Left ventricle myocardium inferior (tissue), 1 donor: ENCODE results near the gene DHX36. TPM values are rescaled to one million over a fixed set of nuclear protein-coding genes. Genes with fewer than 3 reads are reported as not detected.

Experiments used
- DNase-seq: peaks from one replicate; pipeline ENCODE4 v3.0.0-alpha.2; 2020
- H3K27ac ChIP-seq: fragments of 200-600 bp; replicated peaks from 2 replicates; pipeline ENCODE4 v1.8.0; 2021
- H3K27me3 ChIP-seq: fragments of 200-600 bp; 2 replicates; pipeline ENCODE4 v1.8.0; 2021; ENCODE audit warnings: low read depth
- H3K36me3 ChIP-seq: fragments of 200-600 bp; 2 replicates; pipeline ENCODE4 v1.8.0; 2021
- H3K4me1 ChIP-seq: fragments of 200-600 bp; 2 replicates; pipeline ENCODE4 v1.8.0; 2021
- H3K4me3 ChIP-seq: fragments of 200-600 bp; 2 replicates; pipeline ENCODE4 v1.8.0; 2021; ENCODE audit warnings: mild to moderate bottlenecking, moderate library complexity
- H3K9me3 ChIP-seq: fragments of 200-600 bp; replicated peaks from 2 replicates; pipeline ENCODE4 v1.8.0; 2021
- CTCF ChIP-seq: fragments of 200-600 bp; IDR thresholded peaks from 2 replicates; pipeline ENCODE4 v1.8.0; 2021; ENCODE audit warnings: antibody characterized with exemption, mild to moderate bottlenecking, borderline replicate concordance
- intact Hi-C: fragments of 100-400 bp; cut with micrococcal nuclease; formaldehyde crosslinking; loops from one replicate; pipeline ENCODE4 v1.11.0; 2022
- total RNA-seq: library from RNA; stranded (reverse); fragmentation: NEBNext Ultra II Directional; extraction: Animal tissue kit (Norgen Biotek cat#: 25700); gene quantifications from one replicate; pipeline ENCODE4 v1.2.1, GENCODE V29; 2021
- donor health status: DM: no; HTN: yes; CAD: no; lungs with severe emphysema.

DHX36 gene
- total RNA-seq, 1 donor from 2014 or later, result 31.9 TPM

GRCh38 chr3:154235330-154235729 lies 89.0 kb downstream of the DHX36 start:
- Histone ChIP-seq H3K36me3 (no peaks in the 10 kb centered on the region), H3K9me3 (no peaks in the 10 kb centered on the region), H3K4me3 (no peak overlapping the region), H3K27ac (no peak overlapping the region), H3K4me1 (no peaks in the 10 kb centered on the region), H3K27me3 (no peaks in the 10 kb centered on the region)
- intact Hi-C loops, result no loop called here
- TF ChIP-seq CTCF, result no peak
- no peak for DNase-seq

DNA sequence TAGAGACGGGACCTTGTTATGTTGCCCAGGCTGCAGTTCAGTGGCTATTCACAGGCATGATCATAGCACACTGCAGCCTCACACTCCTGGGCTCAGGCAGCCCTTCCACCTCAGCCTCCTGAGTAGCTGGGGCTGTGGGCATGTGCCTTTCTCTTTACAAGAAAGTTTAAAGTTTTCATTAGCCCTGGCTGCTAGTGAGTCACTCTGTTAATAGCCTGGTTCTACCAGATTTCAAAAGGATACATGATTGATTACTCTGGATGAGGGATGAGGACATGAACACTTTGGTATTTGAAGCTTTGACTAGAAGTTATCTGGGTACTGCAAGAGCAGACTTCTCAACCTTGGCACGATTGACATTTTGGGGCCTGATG lies 95.1 kb downstream of the DHX36 start:
- intact Hi-C loops, result no loop called here
- Histone ChIP-seq H3K27ac (no peak overlapping the region), H3K36me3 (no peaks in the 10 kb centered on the region), H3K27me3 (no peaks in the 10 kb centered on the region), H3K9me3 (no peaks in the 10 kb centered on the region), H3K4me1 (peaks cover 12% of the 10 kb centered on the region), H3K4me3 (no peak overlapping the region)
- TF ChIP-seq CTCF, result no peak
- no peak for DNase-seq

DNA sequence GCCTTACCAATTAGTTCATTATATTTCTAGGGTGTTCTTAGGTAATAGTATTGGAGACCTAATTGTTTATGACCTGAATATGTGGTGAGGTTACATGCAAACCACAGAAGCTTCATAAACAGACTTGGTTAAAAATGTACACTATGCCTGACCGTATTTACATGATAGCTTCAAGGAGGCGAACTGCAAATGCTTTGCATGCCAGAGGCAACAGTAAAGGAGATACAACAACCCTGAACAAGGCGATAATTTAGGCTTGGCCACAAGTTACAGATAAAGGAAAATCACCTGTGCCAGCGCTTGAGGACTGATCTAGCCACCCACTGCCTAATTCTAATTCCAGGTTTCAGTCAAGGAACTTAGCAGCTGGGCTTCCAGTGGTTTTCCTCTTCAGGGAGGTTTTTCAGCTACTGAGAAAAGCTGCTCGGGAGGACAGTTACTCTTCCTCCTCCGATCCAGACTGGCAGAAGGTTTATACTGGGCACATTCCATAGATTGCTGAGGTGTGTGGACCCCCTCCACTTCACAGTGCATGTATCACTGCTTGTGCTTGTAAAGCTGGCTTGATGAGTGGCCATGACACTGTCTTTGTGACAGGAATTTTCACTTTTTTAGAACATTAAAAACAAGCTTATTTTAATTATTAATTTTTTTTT lies 95.6 kb downstream of the DHX36 start:
- Histone ChIP-seq H3K9me3 (no peaks in the 10 kb centered on the region), H3K36me3 (no peaks in the 10 kb centered on the region), H3K4me3 (no peak overlapping the region), H3K27me3 (no peaks in the 10 kb centered on the region), H3K4me1 (peaks cover 14% of the 10 kb centered on the region), H3K27ac (no peak overlapping the region)
- intact Hi-C loops, result no loop called here
- DNase-seq, result no peak
- no peak for TF ChIP-seq CTCF

DNA sequence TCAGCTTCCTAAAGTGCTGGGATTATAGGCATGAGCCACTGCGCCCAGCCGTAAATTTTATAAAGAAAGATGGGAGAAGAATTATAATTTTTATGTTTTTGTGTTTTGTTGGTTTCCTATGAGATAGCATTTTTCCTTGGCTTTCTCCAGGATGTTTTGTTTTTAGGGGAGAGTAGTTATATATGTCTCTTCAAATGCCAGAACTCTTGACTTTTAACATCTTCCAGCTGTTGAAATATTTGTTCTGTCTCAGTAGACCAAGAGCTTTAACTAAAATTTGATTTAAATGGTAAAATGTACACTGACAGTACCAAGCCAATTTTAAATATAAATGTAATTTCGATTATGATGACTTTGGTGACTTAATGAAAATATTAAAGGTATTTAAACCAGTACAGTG lies 96.8 kb downstream of the DHX36 start:
- no peak for TF ChIP-seq CTCF
- Histone ChIP-seq H3K9me3 (no peaks in the 10 kb centered on the region), H3K27ac (no peak overlapping the region), H3K4me3 (no peak overlapping the region), H3K27me3 (no peaks in the 10 kb centered on the region), H3K4me1 (peaks cover 14% of the 10 kb centered on the region), H3K36me3 (no peaks in the 10 kb centered on the region)
- no peak for DNase-seq
- intact Hi-C loops, result no loop called here

GRCh38 chr3:154225536-154225935 lies 98.8 kb downstream of the DHX36 start:
- H3K27me3 ChIP-seq, result no peaks in the 10 kb centered on the region
- TF ChIP-seq CTCF, result no peak
- H3K4me1 ChIP-seq, result peaks cover 14% of the 10 kb centered on the region
- H3K4me3 ChIP-seq, result no peak overlapping the region
- no peaks in the 10 kb centered on the region for H3K9me3 ChIP-seq
- no peaks in the 10 kb centered on the region for H3K36me3 ChIP-seq
- H3K27ac ChIP-seq, result no peak overlapping the region
- intact Hi-C loops, result no loop called here
- DNase-seq, result no peak
